LNCaP clone FGC (cell line): ENCODE measurements around the gene KCNN3.
"Not testable (repeated sequence)": the region's sequence is repeated elsewhere in the genome, so short reads cannot be mapped to it uniquely, and the experiment has no call there.

Experiments
- DNase-seq: peaks from one replicate; pipeline ENCODE4 v3.0.0-alpha.2; 2011; ENCODE audit warnings: low read depth
- H3K4me3 ChIP-seq: 2 replicates; pipeline ENCODE4 v1.5.1; 2011; ENCODE audit warnings: mild to moderate bottlenecking, low read depth, low read length, control low read depth
- TF ChIP-seq, protein P1 (sequence below): IDR thresholded peaks from 2 replicates; pipeline ENCODE4 v1.5.1; 2012; ENCODE audit warnings: mild to moderate bottlenecking; ENCODE audit not compliant: control insufficient read depth, insufficient read depth; ENCODE audit errors: extremely low read depth

The KCNN3 gene

DNA sequence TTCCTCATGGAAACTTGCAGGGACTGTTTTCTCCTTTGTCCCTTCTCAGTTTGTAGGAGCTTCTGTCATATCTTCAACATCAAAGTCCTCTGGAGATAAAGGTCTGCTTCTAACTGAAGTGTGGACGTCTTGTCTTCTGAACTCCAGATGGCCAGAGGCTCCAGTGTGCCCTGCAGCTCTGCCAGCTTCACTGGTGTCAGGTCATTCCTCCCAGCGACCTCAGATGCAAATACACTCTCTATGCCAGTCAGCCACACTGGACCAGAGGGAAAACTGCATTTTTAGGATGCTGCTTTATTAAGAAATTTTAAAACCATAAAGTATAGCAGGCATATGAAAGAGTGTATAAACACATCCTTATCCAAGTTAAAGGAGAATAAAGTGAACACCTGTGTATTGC lies 183.6 kb downstream of the KCNN3 start:
- H3K4me3 ChIP-seq: no peak overlapping the region
- TF ChIP-seq, protein P1, sequence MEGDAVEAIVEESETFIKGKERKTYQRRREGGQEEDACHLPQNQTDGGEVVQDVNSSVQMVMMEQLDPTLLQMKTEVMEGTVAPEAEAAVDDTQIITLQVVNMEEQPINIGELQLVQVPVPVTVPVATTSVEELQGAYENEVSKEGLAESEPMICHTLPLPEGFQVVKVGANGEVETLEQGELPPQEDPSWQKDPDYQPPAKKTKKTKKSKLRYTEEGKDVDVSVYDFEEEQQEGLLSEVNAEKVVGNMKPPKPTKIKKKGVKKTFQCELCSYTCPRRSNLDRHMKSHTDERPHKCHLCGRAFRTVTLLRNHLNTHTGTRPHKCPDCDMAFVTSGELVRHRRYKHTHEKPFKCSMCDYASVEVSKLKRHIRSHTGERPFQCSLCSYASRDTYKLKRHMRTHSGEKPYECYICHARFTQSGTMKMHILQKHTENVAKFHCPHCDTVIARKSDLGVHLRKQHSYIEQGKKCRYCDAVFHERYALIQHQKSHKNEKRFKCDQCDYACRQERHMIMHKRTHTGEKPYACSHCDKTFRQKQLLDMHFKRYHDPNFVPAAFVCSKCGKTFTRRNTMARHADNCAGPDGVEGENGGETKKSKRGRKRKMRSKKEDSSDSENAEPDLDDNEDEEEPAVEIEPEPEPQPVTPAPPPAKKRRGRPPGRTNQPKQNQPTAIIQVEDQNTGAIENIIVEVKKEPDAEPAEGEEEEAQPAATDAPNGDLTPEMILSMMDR: no peak
- DNase-seq: no peak

- no peak for DNase-seq
- no peak overlapping the region for H3K4me3 ChIP-seq
- TF ChIP-seq, protein P1: no peak
These were observed 186.3 kb downstream of the KCNN3 start for GRCh38 chr1:154683820-154684219.

DNA sequence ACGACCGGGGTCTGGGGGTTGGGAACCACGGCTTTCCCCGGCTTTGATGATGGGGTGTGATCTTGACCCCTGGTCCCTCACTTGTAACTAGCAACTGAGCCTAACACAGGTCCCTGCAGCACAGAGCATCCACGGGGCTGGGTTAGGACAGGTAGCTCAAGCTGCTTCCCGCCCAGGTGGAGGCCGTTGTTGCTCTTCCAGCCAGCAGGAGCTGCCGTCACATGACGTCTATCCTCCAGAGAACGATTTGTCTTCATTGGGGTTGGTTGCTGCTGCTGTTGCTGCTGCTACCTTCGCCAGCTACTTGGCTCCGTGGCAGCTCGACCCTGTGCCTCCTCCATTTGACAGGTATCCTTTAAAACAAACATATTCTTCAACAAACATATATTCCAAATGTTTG lies 187.8 kb downstream of the KCNN3 start:
- no peak for DNase-seq
- TF ChIP-seq, protein P1: no peak
- H3K4me3 ChIP-seq: no peak overlapping the region

GRCh38 chr1:154677844-154678243 lies 192.2 kb downstream of the KCNN3 start:
- DNase-seq, H3K4me3 ChIP-seq: not testable (repeated sequence)

DNA sequence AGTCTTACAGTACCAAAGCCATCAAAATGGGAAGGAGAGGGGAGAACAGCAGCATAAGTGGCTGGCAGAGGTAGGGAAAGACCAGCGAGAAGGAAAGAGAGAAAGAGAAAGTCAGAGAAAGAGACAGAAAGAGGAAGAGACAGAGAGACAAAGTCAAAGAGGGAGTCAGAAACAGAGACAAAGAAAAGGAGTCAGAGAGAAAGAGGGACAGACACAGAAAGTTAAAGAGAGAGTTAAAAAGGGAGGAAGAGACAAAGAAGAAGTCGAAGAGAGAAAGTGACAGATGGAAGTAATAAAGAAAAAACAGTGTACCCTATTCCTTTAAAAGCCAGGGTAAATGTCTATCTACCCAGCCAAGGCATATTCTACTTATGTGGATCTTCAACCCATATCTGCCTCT lies 193.2 kb downstream of the KCNN3 start:
- H3K4me3 ChIP-seq, DNase-seq: not testable (repeated sequence)

DNA sequence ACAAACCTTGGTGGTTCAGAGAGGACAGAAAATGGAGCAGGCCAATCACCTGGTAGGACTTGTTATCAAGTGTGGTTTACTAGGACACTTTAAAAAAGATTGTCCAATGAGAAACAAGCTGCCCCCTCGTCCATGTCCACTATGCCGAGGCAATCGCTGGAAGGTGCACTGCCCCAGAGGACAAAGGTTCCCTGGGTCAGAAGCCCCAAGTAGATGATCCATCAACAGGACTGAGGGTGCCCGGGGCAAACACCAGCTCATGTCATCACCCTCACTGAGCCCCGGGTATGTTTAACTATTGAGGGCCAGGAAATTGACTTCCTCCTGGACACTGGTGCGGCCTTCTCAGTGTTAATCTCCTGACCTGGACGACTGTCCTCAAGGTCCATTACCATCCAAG lies 195.6 kb downstream of the KCNN3 start:
- DNase-seq, H3K4me3 ChIP-seq: not testable (repeated sequence)

GRCh38 chr1:154672245-154672644 lies 197.8 kb downstream of the KCNN3 start:
- DNase-seq, H3K4me3 ChIP-seq: not testable (repeated sequence)

DNA sequence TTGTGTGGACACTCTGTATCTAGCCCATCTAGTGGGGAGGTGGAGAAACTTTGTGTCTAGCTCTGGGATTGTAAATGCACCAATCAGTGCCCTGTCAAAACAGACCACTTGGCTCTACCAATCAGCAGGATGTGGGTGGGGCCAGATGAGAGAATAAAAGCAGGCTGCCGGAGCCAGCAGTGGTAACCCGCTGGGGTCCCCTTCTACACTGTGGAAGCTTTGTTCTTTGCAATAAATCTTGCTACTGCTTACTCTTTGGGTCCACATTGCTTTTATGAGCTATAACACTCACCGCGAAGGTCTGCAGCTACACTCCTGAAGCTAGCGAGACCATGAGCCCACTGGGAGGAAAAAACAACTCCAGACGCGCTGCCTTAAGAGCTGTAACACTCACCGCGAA lies 198.7 kb downstream of the KCNN3 start:
- DNase-seq, H3K4me3 ChIP-seq: not testable (repeated sequence)

- DNase-seq, H3K4me3 ChIP-seq: not testable (repeated sequence)
These were observed 199.5 kb downstream of the KCNN3 start for GRCh38 chr1:154670310-154671270.

- no peak overlapping the region for H3K4me3 ChIP-seq
- peak; percentile 58 for DNase-seq
- TF ChIP-seq, protein P1: peak; percentile 94
These were observed 200.4 kb downstream of the KCNN3 start for GRCh38 chr1:154669464-154670282.
